Tibial artery (tissue), 4 donors: ENCODE results near the gene AGPAT1.
A peak's percentile ranks its signal among the peaks of the same experiment; 100 is the strongest.

ENCODE experiments used
- DNase-seq, 2 donors: peaks; one replicate each; pipeline ENCODE4 v3.0.0-alpha.2; 2019
- H3K27ac ChIP-seq, 2 donors: fragments of 200-600 bp; sonication (generic) in 1 of 2; 1 replicate in 1 of 2; 2 replicates in 1 of 2; pipeline ENCODE4 v1.5.1; 2018 to 2019; ENCODE audit warnings: mild to moderate bottlenecking in 1 of 2
- H3K27me3 ChIP-seq, 2 donors: fragments of 200-600 bp; sonication (generic) in 1 of 2; one replicate each; pipeline versions ENCODE4 v1.5.1 to v1.6.0; 2016 to 2019
- H3K36me3 ChIP-seq, 3 donors: fragments of 200-600 bp; sonication (generic) in 2 of 3; one replicate each; pipeline ENCODE4 v1.5.1; 2016 to 2019; ENCODE audit warnings: mild to moderate bottlenecking in 2 of 3
- H3K4me1 ChIP-seq, 4 donors: fragments of 200-600 bp; sonication (generic) in 2 of 4; 1 replicate in 3 of 4; 2 replicates in 1 of 4; pipeline ENCODE4 v1.5.1; 2016 to 2019
- H3K4me3 ChIP-seq, 2 donors: fragments of 200-600 bp; sonication (generic) in 1 of 2; 1 replicate in 1 of 2; 2 replicates in 1 of 2; pipeline ENCODE4 v1.5.1; 2018 to 2019; ENCODE audit warnings: mild to moderate bottlenecking in 2 of 2
- H3K9me3 ChIP-seq, 3 donors: fragments of 200-600 bp; sonication (generic) in 1 of 3; one replicate each; pipeline ENCODE4 v1.5.1; 2016 to 2019
- CTCF ChIP-seq, 2 experiments: fragments of 200-600 bp in 1 of 2; fragments of 450-650 bp in 1 of 2; IDR thresholded peaks; one replicate each; pipeline ENCODE4 v1.5.1; 2017 to 2019; ENCODE audit warnings: antibody characterized with exemption in 2 of 2, mild to moderate bottlenecking in 1 of 2, moderate library complexity in 1 of 2
- intact Hi-C: fragments of 100-400 bp; cut with DNase I; formaldehyde crosslinking; loops from one replicate; pipeline ENCODE4 v1.15.0; 2023; ENCODE audit warnings: low total_unique reads

Gene AGPAT1

GRCh38 chr6:32126880-32127279 lies 49.0 kb downstream of the AGPAT1 start:
- no peak for TF ChIP-seq CTCF (IDR thresholded peaks at IDR 0.05)
- Histone ChIP-seq H3K4me1 (peaks cover 0 to 43% (median 34%) of the 10 kb centered on the region in 4 donors), H3K27ac (peak overlapping the region; percentile 89 to 93), H3K36me3 (peaks cover 39 to 51% (median 43%) of the 10 kb centered on the region in 3 donors), H3K9me3 (no peaks in the 10 kb centered on the region), H3K4me3 (peak overlapping the region; percentile 65 to 94), H3K27me3 (no peaks in the 10 kb centered on the region)
- DNase-seq, result no peak
- intact Hi-C loops, result no loop called here

GRCh38 chr6:32123681-32124080 lies 52.2 kb downstream of the AGPAT1 start:
- no peak overlapping the region for H3K4me3 ChIP-seq
- peaks cover 59 to 80% (median 61%) of the 10 kb centered on the region in 3 donors for H3K36me3 ChIP-seq
- H3K27me3 ChIP-seq, result no peaks in the 10 kb centered on the region
- intact Hi-C loops, result no loop called here
- DNase-seq, result no peak
- peaks cover 0 to 29% (median 26%) of the 10 kb centered on the region in 4 donors for H3K4me1 ChIP-seq
- no peak overlapping the region for H3K27ac ChIP-seq
- H3K9me3 ChIP-seq, result no peaks in the 10 kb centered on the region
- TF ChIP-seq CTCF (IDR thresholded peaks at IDR 0.05), result no peak

DNA sequence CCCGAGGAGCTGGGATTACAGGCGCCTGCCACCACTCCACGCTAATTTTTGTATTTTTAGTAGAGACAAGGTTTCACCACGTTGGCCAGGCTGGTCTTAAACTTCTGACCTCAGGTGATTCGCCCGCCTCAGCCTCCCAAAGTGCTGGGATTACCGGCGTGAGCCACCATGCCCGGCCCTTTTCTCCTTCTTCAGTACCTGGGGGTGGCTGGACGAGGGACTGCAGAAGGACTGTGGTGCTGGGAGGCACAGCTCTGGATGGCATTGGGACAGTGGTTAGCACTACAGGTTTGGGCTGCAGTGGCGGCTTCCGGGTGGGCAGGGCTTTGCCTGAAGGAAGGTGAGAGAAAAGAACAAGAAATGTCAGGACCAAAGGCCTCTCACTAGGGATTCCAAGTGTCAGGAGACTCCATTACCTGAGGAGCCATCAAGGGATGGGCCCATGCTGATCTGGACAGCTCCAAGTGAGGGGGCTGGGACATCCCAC lies 55.3 kb downstream of the AGPAT1 start:
- H3K36me3 ChIP-seq, result peaks cover 70 to 97% (median 83%) of the 10 kb centered on the region in 3 donors
- H3K27ac ChIP-seq, result no peak overlapping the region
- DNase-seq, result no peak
- intact Hi-C loops, result no loop called here
- H3K4me3 ChIP-seq, result no peak overlapping the region
- H3K27me3 ChIP-seq, result no peaks in the 10 kb centered on the region
- TF ChIP-seq CTCF (IDR thresholded peaks at IDR 0.05), result no peak
- peaks cover 0 to 8% (median 4%) of the 10 kb centered on the region in 4 donors for H3K4me1 ChIP-seq
- H3K9me3 ChIP-seq, result no peaks in the 10 kb centered on the region

DNA sequence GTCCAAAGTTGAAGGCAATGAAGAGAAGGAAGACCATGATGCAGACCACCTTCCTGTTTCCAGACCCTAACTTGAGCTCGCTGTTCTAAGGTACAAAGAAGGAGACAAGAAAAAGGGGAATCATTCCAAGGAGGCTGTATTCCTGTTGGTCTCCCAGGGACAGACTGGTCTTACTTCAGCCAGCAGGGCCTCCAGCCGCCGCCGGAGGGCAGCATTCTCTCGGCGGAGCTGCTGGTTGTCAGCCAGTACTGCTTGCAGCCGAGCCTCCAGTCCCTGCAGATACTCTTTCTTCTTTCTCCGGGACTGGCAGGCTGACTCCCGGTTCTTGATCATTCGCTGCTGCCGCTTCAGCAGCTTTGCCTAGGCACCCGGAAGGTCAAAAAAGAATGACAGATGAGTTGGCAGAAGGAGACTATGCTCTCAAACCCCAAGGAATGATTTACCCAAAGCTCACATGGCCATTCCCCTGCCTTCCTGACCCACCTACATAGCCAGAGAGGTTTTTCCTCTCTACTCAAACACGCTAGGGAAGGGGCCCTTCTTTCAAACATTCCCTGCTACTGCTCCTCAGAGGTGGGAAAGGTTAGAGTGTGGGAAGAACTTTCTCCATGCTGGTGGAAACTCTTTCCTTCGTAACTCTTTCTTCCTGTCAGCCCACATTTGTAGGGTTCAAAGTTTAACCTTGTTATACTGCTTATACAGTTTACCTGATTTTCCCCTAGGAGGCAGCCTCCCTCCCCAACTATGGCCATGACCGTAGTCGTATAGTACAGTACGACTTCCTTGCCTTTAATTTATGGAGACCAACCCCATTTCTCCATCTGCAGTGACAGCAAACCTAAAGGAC lies 56.9 kb downstream of the AGPAT1 start:
- Histone ChIP-seq H3K36me3 (peaks cover 55 to 93% (median 70%) of the 10 kb centered on the region in 3 donors), H3K4me1 (peaks cover 0 to 14% (median 8%) of the 10 kb centered on the region in 4 donors), H3K4me3 (no peak overlapping the region), H3K27me3 (no peaks in the 10 kb centered on the region), H3K9me3 (no peaks in the 10 kb centered on the region), H3K27ac (peak overlapping the region; percentile 37 to 68)
- peak; percentile 82 to 93 for DNase-seq
- intact Hi-C loops, result loop anchor here (2.0 kb wide), 1 partner anchor 36 kb away; the partner anchor contains the start of gene PPT2
- peak; percentile 91 to 93 for TF ChIP-seq CTCF (IDR thresholded peaks at IDR 0.05)
